HepG2 (cell line): ENCODE data around the gene KAZALD1.

Experiments used
- CHD2 ChIP-seq: IDR thresholded peaks from 2 replicates; pipeline ENCODE4 v1.6.1; 2011; ENCODE audit warnings: low read depth, low read length, improper control_type of control experiment
- DNMT1 ChIP-seq: sonication (generic); formaldehyde crosslinking; IDR thresholded peaks from 2 replicates; pipeline ENCODE4 v1.5.1; 2020; ENCODE audit warnings: mild to moderate bottlenecking, missing genetic modification reagents
- EZH2 ChIP-seq: conservative IDR thresholded peaks from 2 replicates; pipeline ENCODE4 v1.6.1; 2012; ENCODE audit warnings: mild to moderate bottlenecking, low read depth, low read length, moderate library complexity
- FOXK2 ChIP-seq: fragments of 450-650 bp; IDR thresholded peaks from 2 replicates; pipeline ENCODE4 v1.6.1; 2016
- KDM5B ChIP-seq: sonication (generic); formaldehyde crosslinking; IDR thresholded peaks from 2 replicates; pipeline ENCODE4 v1.4.0; 2020; ENCODE audit warnings: missing genetic modification reagents, mild to moderate bottlenecking, borderline replicate concordance
- KLF13 ChIP-seq: sonication (generic); formaldehyde crosslinking; IDR thresholded peaks from 2 replicates; pipeline ENCODE4 v1.4.0; 2020; ENCODE audit warnings: mild to moderate bottlenecking, missing genetic modification reagents
- SIX4 ChIP-seq: sonication (generic); formaldehyde crosslinking; IDR thresholded peaks from 2 replicates; pipeline ENCODE4 v1.4.0; 2020; ENCODE audit warnings: missing genetic modification reagents
- SMAD9 ChIP-seq: sonication (generic); formaldehyde crosslinking; IDR thresholded peaks from 2 replicates; pipeline ENCODE4 v1.5.1; 2020; ENCODE audit warnings: mild to moderate bottlenecking, missing genetic modification reagents
- ZNF263 ChIP-seq: sonication (generic); formaldehyde crosslinking; IDR thresholded peaks from 2 replicates; pipeline ENCODE4 v1.4.0; 2020; ENCODE audit warnings: missing genetic modification reagents
- TF ChIP-seq, protein P1 (sequence below): sonication (generic); formaldehyde crosslinking; IDR thresholded peaks from 2 replicates; pipeline ENCODE4 v1.5.0; 2020; ENCODE audit warnings: mild to moderate bottlenecking, missing genetic modification reagents, moderate library complexity
- TF ChIP-seq, protein P2 (sequence below): sonication (generic); formaldehyde crosslinking; IDR thresholded peaks from 2 replicates; pipeline ENCODE4 v1.5.0; 2020; ENCODE audit warnings: mild to moderate bottlenecking, low read depth, missing genetic modification reagents, borderline replicate concordance
- TF ChIP-seq, protein P3 (sequence below): sonication (generic); formaldehyde crosslinking; IDR thresholded peaks from 2 replicates; pipeline ENCODE4 v1.4.0; 2020; ENCODE audit warnings: mild to moderate bottlenecking, missing genetic modification reagents
- TF ChIP-seq, protein P4 (sequence below): sonication (generic); formaldehyde crosslinking; IDR thresholded peaks from 2 replicates; pipeline ENCODE4 v1.4.0; 2020; ENCODE audit warnings: missing genetic modification reagents, mild to moderate bottlenecking, borderline replicate concordance

DNA sequence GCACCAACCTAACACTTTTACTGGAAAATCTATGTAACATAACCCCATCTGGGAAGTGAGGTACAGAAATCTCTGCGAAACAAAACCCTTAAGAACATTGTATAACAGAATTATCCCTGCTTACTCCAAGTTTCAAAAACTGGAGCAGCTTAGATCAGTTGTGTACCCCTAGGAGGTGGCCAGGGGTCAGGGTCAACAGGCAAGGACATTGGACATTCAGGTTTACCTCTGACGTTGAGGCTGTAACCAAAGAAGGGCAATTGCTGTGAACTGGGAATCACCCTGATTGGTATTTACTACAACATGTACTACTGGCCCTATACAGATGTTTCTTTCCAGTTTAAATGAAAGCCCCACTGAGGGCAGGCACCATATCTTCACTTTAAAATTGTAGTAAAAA lies 17.7 kb upstream of the KAZALD1 start:
- no peak for TF ChIP-seq ZNF263 (CRISPR knock-in tag)
- TF ChIP-seq EZH2: no peak
- TF ChIP-seq, protein P1, sequence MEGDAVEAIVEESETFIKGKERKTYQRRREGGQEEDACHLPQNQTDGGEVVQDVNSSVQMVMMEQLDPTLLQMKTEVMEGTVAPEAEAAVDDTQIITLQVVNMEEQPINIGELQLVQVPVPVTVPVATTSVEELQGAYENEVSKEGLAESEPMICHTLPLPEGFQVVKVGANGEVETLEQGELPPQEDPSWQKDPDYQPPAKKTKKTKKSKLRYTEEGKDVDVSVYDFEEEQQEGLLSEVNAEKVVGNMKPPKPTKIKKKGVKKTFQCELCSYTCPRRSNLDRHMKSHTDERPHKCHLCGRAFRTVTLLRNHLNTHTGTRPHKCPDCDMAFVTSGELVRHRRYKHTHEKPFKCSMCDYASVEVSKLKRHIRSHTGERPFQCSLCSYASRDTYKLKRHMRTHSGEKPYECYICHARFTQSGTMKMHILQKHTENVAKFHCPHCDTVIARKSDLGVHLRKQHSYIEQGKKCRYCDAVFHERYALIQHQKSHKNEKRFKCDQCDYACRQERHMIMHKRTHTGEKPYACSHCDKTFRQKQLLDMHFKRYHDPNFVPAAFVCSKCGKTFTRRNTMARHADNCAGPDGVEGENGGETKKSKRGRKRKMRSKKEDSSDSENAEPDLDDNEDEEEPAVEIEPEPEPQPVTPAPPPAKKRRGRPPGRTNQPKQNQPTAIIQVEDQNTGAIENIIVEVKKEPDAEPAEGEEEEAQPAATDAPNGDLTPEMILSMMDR (CRISPR knock-in tag): no peak
- TF ChIP-seq, protein P2, sequence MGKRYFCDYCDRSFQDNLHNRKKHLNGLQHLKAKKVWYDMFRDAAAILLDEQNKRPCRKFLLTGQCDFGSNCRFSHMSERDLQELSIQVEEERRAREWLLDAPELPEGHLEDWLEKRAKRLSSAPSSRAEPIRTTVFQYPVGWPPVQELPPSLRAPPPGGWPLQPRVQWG (CRISPR knock-in tag): no peak
- no peak for TF ChIP-seq FOXK2
- no peak for TF ChIP-seq SIX4
- TF ChIP-seq, protein P3, sequence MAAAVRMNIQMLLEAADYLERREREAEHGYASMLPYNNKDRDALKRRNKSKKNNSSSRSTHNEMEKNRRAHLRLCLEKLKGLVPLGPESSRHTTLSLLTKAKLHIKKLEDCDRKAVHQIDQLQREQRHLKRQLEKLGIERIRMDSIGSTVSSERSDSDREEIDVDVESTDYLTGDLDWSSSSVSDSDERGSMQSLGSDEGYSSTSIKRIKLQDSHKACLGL (CRISPR knock-in tag): no peak
- TF ChIP-seq CHD2: no peak
- TF ChIP-seq KDM5B (CRISPR knock-in tag): no peak
- TF ChIP-seq, protein P4, sequence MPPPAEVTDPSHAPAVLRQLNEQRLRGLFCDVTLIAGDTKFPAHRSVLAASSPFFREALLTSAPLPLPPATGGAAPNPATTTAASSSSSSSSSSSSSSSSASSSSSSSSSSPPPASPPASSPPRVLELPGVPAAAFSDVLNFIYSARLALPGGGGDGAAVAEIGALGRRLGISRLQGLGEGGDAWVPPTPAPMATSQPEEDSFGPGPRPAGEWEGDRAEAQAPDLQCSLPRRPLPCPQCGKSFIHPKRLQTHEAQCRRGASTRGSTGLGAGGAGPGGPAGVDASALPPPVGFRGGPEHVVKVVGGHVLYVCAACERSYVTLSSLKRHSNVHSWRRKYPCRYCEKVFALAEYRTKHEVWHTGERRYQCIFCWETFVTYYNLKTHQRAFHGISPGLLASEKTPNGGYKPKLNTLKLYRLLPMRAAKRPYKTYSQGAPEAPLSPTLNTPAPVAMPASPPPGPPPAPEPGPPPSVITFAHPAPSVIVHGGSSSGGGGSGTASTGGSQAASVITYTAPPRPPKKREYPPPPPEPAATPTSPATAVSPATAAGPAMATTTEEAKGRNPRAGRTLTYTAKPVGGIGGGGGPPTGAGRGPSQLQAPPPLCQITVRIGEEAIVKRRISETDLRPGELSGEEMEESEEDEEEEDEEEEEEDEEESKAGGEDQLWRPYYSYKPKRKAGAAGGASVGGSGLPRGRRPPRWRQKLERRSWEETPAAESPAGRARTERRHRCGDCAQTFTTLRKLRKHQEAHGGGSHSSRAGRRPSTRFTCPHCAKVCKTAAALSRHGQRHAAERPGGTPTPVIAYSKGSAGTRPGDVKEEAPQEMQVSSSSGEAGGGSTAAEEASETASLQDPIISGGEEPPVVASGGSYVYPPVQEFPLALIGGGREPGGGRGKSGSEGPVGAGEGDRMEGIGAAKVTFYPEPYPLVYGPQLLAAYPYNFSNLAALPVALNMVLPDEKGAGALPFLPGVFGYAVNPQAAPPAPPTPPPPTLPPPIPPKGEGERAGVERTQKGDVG (CRISPR knock-in tag): no peak
- no peak for TF ChIP-seq KLF13
- no peak for TF ChIP-seq SMAD9 (CRISPR knock-in tag)
- TF ChIP-seq DNMT1 (CRISPR knock-in tag): no peak
